SU-DHL-6 (cell line): ENCODE measurements around the gene FXYD7.

Experiments used
- EZH2phosphoT487 ChIP-seq: fragments of 200-600 bp; sonication (generic), shearing (Covaris generic); conservative IDR thresholded peaks from 2 replicates; pipeline ENCODE4 v1.6.1; 2018; ENCODE audit warnings: mild to moderate bottlenecking, antibody characterized with exemption, low read length, moderate library complexity, mixed read lengths
- TF ChIP-seq, protein P1 (sequence below): fragments of 200-600 bp; sonication (generic); IDR thresholded peaks from one replicate; pipeline ENCODE4 v1.5.1; 2017; ENCODE audit warnings: antibody characterized with exemption, mild to moderate bottlenecking, low read length, moderate library complexity; ENCODE audit not compliant: insufficient read depth, poor library complexity, severe bottlenecking

DNA sequence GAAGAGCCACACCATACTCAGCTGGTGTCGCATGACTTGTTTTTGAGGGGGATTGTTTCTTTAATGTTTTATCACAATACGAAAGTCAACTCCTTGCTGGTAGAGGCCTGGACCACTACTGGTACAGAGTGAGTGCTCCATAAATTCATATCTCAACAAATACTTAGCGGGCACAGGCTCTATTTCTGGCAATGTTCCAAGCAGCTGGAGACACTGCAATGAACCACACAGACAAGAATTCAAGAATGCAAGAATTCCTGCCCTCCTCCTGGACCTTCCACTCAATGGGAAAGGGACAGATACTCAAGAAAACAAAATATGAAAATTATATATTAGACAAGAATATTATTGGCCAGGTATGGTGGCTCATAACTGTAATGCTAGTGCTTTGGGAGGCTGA lies 6.4 kb downstream of the FXYD7 start:
- TF ChIP-seq, protein P1, sequence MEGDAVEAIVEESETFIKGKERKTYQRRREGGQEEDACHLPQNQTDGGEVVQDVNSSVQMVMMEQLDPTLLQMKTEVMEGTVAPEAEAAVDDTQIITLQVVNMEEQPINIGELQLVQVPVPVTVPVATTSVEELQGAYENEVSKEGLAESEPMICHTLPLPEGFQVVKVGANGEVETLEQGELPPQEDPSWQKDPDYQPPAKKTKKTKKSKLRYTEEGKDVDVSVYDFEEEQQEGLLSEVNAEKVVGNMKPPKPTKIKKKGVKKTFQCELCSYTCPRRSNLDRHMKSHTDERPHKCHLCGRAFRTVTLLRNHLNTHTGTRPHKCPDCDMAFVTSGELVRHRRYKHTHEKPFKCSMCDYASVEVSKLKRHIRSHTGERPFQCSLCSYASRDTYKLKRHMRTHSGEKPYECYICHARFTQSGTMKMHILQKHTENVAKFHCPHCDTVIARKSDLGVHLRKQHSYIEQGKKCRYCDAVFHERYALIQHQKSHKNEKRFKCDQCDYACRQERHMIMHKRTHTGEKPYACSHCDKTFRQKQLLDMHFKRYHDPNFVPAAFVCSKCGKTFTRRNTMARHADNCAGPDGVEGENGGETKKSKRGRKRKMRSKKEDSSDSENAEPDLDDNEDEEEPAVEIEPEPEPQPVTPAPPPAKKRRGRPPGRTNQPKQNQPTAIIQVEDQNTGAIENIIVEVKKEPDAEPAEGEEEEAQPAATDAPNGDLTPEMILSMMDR = no peak
- no peak for TF ChIP-seq EZH2phosphoT487
